GM10266 (cell line): ENCODE data around the gene FAM83D.

Experiments
- DNase-seq: peaks from one replicate; pipeline ENCODE4 v3.0.0; 2012; ENCODE audit errors: extremely low spot score
- CTCF ChIP-seq: IDR thresholded peaks from 2 replicates; pipeline ENCODE4 v1.5.1; 2012; ENCODE audit warnings: mild to moderate bottlenecking, low read depth; ENCODE audit not compliant: control insufficient read depth, insufficient read depth; ENCODE audit errors: missing control alignments

FAM83D gene

GRCh38 chr20:38946836-38947235, 20.6 kb downstream of the FAM83D start:
- TF ChIP-seq CTCF = no peak
- no peak for DNase-seq

DNA sequence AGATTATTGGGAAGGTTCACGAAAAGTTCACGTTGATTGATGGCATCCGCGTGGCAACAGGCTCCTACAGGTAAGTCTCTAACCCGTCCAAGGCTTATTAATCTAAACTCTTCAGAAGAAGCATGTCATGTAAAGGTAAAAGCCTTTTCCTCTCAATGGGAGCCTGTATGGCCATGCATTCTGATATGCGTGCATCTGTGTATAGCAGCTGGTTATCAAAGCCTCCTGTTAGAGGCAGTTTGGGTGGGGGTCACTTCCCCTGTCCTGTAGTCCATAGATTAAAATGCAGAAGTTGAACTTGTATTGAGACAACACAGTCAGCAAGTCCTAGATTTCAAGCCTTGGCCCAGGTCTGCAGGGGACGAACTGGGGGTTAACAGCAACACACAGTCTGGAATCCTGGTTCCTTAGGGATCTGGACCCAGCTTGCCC, 21.7 kb downstream of the FAM83D start:
- no peak for DNase-seq
- no peak for TF ChIP-seq CTCF

DNA sequence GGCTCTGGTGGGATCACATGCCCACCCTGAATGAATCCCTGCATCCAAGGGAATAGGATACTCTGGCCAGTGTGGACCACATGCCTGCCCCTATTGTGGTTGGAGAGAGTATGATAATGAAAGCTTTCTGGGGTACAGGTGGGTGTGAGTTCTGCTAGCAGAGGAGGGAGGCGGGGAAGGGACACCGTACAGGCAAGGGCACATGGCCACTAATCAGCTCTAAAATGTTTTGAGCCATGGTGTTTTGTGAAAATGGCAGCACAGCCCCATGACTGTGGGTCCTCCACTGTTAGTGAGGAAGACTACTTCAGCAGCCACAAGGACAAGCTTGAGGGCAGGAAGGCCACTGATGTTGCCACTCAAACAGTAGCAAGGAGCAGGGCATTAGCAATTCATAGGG, 24.0 kb downstream of the FAM83D start:
- no peak for DNase-seq
- TF ChIP-seq CTCF = no peak

DNA sequence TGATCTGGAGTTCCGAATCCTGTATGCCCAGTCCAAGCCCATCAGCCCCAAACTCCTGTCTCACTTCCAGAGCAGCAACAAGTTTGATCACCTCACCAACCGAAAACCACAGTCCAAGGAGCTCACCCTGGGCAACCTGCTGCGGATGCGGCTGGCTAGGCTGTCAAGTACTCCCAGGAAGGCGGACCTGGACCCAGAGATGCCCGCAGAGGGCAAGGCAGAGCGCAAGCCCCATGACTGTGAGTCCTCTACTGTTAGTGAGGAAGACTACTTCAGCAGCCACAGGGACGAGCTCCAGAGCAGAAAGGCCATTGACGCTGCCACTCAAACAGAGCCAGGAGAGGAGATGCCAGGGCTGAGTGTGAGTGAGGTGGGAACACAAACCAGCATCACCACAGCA, 25.4 kb downstream of the FAM83D start:
- no peak for DNase-seq
- no peak for TF ChIP-seq CTCF

DNA sequence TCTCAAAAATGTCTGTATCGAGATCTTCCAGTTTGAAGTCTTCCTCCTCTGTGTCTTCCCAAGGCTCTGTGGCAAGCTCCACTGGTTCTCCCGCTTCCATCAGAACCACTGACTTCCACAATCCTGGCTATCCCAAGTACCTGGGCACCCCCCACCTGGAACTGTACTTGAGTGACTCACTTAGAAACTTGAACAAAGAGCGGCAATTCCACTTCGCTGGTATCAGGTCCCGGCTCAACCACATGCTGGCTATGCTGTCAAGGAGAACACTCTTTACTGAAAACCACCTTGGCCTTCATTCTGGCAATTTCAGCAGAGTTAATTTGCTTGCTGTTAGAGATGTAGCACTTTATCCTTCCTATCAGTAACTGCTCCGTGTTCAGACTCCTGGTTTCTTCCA, 25.9 kb downstream of the FAM83D start:
- TF ChIP-seq CTCF = no peak

DNA sequence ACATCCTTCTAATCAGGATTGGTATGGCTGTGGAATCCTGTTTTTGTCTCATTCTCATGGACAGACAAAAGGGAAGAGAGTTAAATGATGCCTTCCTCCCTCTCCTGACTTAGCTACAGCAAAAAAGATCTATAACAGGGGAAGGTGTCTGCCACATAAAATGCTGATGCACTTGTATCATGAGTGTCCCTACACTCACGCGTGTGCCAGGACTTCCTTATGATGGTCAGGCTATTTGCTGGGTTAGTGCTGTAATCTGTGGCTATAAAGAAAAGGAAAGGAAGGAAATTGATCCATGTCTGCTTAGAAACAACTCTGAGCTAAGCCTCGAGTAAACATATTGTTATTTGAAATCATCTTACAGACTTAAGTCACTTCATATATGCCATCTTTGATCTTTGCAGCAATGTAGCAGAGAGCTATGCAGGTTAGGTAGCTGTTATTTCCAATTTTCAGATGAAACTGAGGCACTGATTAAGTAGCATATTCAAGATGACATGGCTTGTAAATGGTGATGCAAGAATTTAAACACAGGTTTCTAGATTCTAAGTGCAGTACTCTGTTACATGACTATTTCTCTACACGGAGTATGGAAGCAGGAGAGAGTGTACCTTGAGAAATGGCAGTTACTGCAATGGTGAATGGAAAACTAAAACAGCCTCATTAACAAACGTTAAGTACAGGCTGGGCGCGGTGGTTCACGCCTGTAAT, 27.6 kb downstream of the FAM83D start:
- DNase-seq = no peak
- no peak for TF ChIP-seq CTCF

More for the DNA sequence above, 25.9 kb downstream of the FAM83D start:
- no peak for DNase-seq

GRCh38 chr20:38957235-38957876, 31.1 kb downstream of the FAM83D start:
- no peak for DNase-seq
- no peak for TF ChIP-seq CTCF
